GM03348 (cell line): ENCODE data around the gene FRS2.
A peak's percentile ranks its signal among the peaks of the same experiment; 100 is the strongest.

Experiments
- DNase-seq: peaks from one replicate; pipeline ENCODE4 v3.0.0; 2012; ENCODE audit warnings: low spot score

Gene FRS2

DNA sequence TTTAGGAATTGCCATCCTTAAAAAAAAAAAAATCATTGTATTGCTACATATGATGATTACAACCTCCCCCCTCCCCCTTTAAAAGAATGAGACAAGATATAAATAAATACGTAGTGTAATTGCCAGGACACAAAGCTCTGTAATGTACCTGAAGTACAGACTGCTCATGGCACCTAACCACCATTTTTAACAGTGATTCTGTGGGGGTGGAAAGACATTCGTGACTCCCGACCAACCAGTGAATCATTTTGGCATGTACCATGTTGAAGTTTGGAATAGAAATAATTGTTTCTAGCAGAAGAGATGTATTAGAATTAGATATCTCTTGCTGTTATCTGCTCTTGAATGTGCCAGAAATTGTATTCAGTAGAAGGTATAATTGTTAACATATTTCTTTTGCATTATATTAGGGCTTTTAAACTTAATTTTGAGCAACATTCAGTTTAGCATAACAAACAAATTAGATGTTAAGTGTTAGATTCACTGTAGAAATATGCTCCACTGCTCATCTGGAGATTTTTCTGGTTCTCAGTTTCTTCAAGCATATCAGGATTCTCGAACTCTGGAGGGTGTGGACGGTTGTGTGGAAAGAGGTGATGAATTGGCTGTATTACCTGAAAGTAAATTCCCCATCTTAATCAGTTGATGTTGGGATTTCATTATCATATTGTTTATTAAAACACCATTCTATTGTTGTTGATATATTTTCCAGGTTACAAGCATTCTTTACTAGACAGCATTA, 31.1 kb downstream of the FRS2 start:
- DNase-seq: peak; percentile 44

DNA sequence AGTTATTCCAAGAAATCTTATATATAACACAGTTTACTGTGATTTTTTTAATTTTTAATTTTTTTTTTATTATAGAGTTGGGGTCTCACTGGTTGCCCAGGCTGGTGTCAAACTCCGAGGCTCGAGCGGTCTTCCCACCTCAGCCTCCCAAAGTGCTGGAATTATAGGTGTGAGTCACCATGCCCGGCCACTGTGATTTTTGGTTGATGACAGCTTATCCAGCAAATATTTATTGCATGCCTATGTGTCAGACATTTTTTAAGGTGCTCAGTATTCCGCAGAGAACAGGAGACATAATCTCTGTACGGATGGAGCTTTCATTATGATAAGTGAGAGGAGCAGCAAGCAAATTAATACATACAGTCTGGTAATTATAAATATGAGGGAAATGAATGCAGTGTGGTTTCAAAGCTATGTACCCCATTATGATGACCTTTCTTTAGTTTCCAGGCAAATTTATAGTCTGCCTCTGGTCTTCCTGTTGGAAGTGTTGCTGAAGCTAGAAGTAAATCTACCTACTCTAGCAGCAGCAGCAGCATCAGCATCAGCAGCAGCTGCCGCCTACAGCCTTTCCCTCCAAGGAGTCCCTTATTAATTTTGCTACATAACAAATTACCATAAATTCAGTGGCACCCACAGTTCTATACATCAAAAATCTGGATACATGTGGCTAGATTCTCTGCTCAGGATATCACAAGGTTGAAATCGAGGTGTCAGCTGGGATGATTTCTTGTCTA, 32.3 kb downstream of the FRS2 start:
- DNase-seq: peak; percentile 34

- no peak for DNase-seq
These were observed 37.9 kb downstream of the FRS2 start for GRCh38 chr12:69508091-69508490.

DNA sequence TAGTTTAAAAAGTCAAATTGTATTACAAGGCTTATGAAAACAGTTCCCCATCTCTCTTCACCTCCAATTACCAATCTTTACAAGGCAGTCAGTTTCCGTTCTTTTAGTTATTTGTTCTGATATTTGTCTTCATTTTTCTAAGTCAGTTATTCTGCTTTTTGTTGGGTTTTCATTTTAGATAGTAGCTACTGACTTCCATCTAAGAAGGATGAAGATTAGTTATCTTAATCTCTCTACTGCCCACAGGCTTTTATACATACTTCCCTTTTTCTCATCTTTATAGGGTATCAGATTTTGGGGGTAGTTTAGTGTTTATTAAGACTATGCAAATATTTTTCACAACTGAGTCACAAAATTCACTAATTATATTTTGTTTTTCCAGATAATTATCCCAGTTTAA, 38.4 kb downstream of the FRS2 start:
- no peak for DNase-seq

DNA sequence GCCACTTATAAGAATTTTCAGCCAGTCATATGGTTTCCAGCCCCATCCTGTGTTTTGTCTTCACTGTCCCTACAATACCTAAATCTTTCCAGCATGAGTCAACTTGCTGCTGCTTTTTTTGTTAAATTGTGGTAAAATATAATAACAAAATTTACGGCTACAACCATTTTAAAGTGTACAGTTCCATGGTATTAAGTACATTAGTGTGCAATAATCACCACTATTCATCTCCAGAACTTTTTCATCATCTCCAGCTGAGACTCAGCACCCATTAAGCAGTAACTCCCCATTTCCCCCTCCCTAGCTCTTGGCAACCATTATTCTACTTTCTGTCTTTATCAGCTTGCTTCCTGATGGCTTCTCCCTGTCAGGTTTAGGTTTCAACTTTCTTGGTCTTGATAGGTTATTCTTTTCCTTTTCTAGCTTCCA, 39.1 kb downstream of the FRS2 start:
- DNase-seq: peak; percentile 59

DNA sequence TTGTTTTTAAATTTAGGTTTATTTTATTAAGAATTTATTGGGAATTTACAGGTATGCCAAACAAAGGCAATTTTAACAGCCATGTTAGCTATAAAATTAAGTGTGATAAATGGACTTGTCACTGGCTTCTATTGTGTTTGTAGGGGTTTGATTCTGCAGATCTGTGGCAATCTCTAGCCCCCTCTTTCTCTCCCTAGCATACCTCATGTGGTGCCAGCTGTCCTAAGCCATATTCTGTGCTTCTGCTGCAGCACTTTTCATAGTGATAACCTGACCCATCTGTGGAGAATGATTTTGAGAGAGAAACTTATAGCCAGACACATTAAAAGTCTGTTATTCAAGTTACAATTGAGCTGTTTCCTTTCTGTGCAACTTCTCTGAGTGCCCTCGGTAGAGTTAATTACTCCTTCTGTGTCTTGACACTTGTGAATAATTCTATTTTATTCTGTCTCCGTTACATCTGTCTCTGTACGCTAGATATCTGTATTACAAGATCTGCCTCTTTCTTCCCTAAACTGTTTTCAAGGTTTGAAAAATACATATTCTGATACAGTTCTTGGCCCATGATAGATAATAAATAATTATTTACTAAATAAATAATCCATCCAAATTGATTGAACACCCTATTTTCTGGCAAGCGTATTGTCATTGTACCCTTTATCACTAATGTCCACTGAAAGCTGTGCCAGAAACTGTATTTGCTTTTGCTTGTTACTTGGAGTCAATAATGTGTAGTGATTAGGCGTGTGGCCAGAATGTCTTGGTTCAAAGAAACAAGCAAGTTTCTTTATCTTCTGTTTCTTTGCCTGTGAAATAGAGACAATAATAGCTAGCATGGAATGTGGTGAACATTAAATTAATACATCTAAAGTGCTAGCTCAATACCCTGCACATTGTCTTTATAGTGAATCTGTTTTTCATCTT, 40.0 kb downstream of the FRS2 start:
- DNase-seq: no peak

DNA sequence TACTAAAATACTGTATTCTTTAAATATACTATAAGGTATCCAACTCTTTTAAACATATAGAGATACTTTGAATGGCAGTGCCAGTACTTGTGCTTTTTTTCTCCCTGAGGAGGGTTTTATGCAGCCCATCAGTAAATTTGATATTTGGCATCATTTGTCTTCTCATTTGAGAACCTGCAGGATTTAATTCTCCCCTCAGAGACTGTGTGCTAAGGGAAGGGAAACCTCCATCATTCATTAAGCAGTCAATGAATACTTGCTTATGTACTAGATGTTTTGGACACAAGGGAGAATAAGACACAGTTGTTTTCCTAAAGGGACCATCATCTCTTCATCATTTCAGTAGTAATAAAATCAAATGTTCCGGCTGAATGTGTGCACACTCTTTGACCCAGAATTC, 40.8 kb downstream of the FRS2 start:
- no peak for DNase-seq

- no peak for DNase-seq
These were observed 41.5 kb downstream of the FRS2 start for GRCh38 chr12:69511469-69512267.

- DNase-seq: no peak
These were observed 42.6 kb downstream of the FRS2 start for GRCh38 chr12:69512820-69513219.

DNA sequence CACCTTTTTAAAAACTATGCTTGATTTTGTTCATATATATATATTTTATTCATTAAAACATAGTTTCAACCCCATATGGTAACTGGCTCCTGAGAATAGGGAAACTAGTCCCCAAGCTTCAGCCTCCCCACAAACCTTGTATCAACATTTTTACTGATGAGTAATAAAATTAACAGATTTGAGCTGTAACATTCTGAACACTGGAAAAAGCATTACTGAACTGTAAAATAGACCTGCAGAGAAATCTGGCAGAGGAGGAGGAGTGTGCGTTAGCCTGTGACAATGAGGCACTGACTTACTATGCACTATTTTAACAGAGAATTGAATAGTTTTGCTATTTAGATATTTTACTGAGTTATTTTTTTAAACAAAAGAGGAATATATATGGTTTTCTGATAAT, 43.1 kb downstream of the FRS2 start:
- no peak for DNase-seq

DNA sequence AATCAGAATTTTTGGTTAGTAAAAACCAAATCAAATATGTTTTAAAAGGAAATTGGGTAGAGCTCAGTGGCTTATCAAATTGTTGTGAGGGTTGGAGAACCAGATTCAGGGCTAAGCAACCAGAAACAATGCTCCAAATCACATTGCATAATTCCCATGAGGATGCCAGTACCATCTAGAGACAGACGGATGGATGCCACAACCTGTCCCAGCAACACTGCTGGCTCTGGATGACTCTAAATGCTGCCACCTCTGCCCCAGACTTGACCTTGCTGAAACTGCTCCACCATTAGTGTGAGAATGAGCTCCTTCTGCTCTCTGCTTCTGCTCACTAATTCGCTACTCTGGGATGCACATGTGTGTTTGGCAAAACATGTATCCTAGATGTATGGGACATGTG, 43.9 kb downstream of the FRS2 start:
- DNase-seq: no peak

- no peak for DNase-seq
These were observed 44.7 kb downstream of the FRS2 start for GRCh38 chr12:69514845-69515244.

GRCh38 chr12:69515394-69515930, 45.3 kb downstream of the FRS2 start:
- no peak for DNase-seq

GRCh38 chr12:69516950-69517349, 46.8 kb downstream of the FRS2 start:
- DNase-seq: no peak

DNA sequence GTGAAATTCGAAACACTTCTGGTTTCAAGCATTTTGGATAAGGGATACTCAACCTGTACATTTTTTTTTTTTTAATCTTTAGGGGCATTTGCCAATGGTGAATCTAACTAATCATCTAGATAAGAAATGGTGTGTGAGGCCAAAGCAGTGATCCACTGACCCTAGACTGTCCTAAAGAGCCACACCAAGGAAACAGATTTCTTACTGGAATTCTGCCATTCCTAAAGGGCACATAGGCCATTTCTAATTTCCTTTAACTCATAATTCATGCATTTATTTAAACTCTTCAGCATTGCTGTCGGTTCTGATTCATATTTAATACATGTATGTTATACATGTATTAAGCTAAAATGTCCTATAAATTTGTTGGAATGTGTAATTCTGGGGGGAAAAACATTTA, 47.2 kb downstream of the FRS2 start:
- DNase-seq: no peak

DNA sequence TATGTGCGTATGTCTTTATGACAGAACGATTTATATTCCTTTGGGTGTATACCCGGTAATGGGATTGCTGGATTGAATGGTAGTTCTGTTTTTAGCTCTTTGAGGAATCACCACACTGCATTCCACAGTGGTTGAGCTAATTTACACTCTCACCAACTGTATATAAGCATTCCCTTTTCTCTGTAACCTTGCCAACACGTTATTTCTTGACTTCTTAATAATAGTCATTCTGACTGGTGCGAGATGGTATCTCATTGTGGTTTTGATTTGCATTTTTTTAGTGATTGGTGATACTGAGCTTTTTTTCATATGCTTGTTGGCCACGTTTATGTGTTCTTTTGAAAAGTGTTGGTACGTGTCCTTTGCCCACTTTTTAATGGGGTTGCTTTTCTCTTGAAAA, 49.7 kb downstream of the FRS2 start:
- DNase-seq: no peak

- no peak for DNase-seq
These were observed 53.5 kb downstream of the FRS2 start for GRCh38 chr12:69523433-69524330.

GRCh38 chr12:69524331-69524630, 54.1 kb downstream of the FRS2 start:
- DNase-seq: no peak

GRCh38 chr12:69524755-69525469, 54.7 kb downstream of the FRS2 start:
- no peak for DNase-seq
